ENCODE measurements around the gene SULT2B1. TPM values are rescaled to one million over a fixed set of nuclear protein-coding genes. Genes with fewer than 3 reads are reported as not detected.

The SULT2B1 gene
- polyA plus RNA-seq, 4 donors = 3.4 to 28.1 (median 12.3) TPM

- DNase-seq (no peak), FAIRE-seq (no peak)
- H3K9me3 ChIP-seq (ENCODE audit: control insufficient read depth in 2 of 2, insufficient read depth in 1 of 2, low read depth in 1 of 2, low read length in 1 of 2) = no peaks in the 10 kb centered on the region
- H3K27me3 ChIP-seq (ENCODE audit: control insufficient read depth in 3 of 3, insufficient read depth in 3 of 3, low read length in 3 of 3) = no peaks in the 10 kb centered on the region
- H3K36me3 ChIP-seq (ENCODE audit: control insufficient read depth in 3 of 3, insufficient read depth in 2 of 3, low read depth in 1 of 3, low read length in 3 of 3) = peaks cover 0 to 10% (median 0%) of the 10 kb centered on the region in 3 donors
- H3K27ac ChIP-seq (ENCODE audit: low read depth in 1 of 3, low read length in 2 of 3) = no peak overlapping the region
- WGBS, 3 donors = 71 to 77% (median 73%) methylated on average over 5 to 6 of the region's 6 CpGs
- no peak overlapping the region for H3K4me3 ChIP-seq (ENCODE audit: low read depth in 1 of 3, low read length in 3 of 3)
- peaks cover 0 to under 1% (median 0%) of the 10 kb centered on the region in 3 donors for H3K4me1 ChIP-seq (ENCODE audit: control insufficient read depth in 3 of 3, insufficient read depth in 2 of 3, low read depth in 1 of 3, low read length in 2 of 3)
Observed at GRCh38 chr19:48595833-48596232, 43.9 kb downstream of the SULT2B1 start.

GRCh38 chr19:48596237-48596636 lies 44.3 kb downstream of the SULT2B1 start:
- no peak for FAIRE-seq
- WGBS, 3 donors = 70 to 100% (median 81%) methylated on average over 2 to 4 of the region's 4 CpGs
- Histone ChIP-seq H3K4me1 (ENCODE audit: control insufficient read depth in 3 of 3, insufficient read depth in 2 of 3, low read depth in 1 of 3, low read length in 2 of 3) (peaks cover 0 to 5% (median 0%) of the 10 kb centered on the region in 3 donors), H3K36me3 (ENCODE audit: control insufficient read depth in 3 of 3, insufficient read depth in 2 of 3, low read depth in 1 of 3, low read length in 3 of 3) (peaks cover 0 to 14% (median 3%) of the 10 kb centered on the region in 3 donors), H3K27me3 (ENCODE audit: control insufficient read depth in 3 of 3, insufficient read depth in 3 of 3, low read length in 3 of 3) (no peaks in the 10 kb centered on the region), H3K4me3 (ENCODE audit: low read depth in 1 of 3, low read length in 3 of 3) (no peak overlapping the region), H3K9me3 (ENCODE audit: control insufficient read depth in 2 of 2, insufficient read depth in 1 of 2, low read depth in 1 of 2, low read length in 1 of 2) (no peaks in the 10 kb centered on the region), H3K27ac (ENCODE audit: low read depth in 1 of 3, low read length in 2 of 3) (no peak overlapping the region)
- DNase-seq = no peak

- no peaks in the 10 kb centered on the region for H3K27me3 ChIP-seq (ENCODE audit: control insufficient read depth in 3 of 3, insufficient read depth in 3 of 3, low read length in 3 of 3)
- H3K27ac ChIP-seq (ENCODE audit: low read depth in 1 of 3, low read length in 2 of 3) = no peak overlapping the region
- H3K4me1 ChIP-seq (ENCODE audit: control insufficient read depth in 3 of 3, insufficient read depth in 2 of 3, low read depth in 1 of 3, low read length in 2 of 3) = peaks cover 0 to 5% (median 0%) of the 10 kb centered on the region in 3 donors
- 78 to 88% (median 80%) methylated on average over 38 to 39 of the region's 39 CpGs for WGBS, 3 donors
- H3K4me3 ChIP-seq (ENCODE audit: low read depth in 1 of 3, low read length in 3 of 3) = no peak overlapping the region
- peaks cover 0 to 20% (median 3%) of the 10 kb centered on the region in 3 donors for H3K36me3 ChIP-seq (ENCODE audit: control insufficient read depth in 3 of 3, insufficient read depth in 2 of 3, low read depth in 1 of 3, low read length in 3 of 3)
- H3K9me3 ChIP-seq (ENCODE audit: control insufficient read depth in 2 of 2, insufficient read depth in 1 of 2, low read depth in 1 of 2, low read length in 1 of 2) = no peaks in the 10 kb centered on the region
- FAIRE-seq (no peak), DNase-seq (no peak)
Observed at GRCh38 chr19:48596679-48597465, 44.9 kb downstream of the SULT2B1 start.

- FAIRE-seq = no peak
- Histone ChIP-seq H3K9me3 (ENCODE audit: control insufficient read depth in 2 of 2, insufficient read depth in 1 of 2, low read depth in 1 of 2, low read length in 1 of 2) (no peaks in the 10 kb centered on the region), H3K36me3 (ENCODE audit: control insufficient read depth in 3 of 3, insufficient read depth in 2 of 3, low read depth in 1 of 3, low read length in 3 of 3) (peaks cover 0 to 37% (median 3%) of the 10 kb centered on the region in 3 donors), H3K4me1 (ENCODE audit: control insufficient read depth in 3 of 3, insufficient read depth in 2 of 3, low read depth in 1 of 3, low read length in 2 of 3) (peaks cover 0 to 15% (median 0%) of the 10 kb centered on the region in 3 donors), H3K27ac (ENCODE audit: low read depth in 1 of 3, low read length in 2 of 3) (no peak overlapping the region), H3K4me3 (ENCODE audit: low read depth in 1 of 3, low read length in 3 of 3) (no peak overlapping the region), H3K27me3 (ENCODE audit: control insufficient read depth in 3 of 3, insufficient read depth in 3 of 3, low read length in 3 of 3) (no peaks in the 10 kb centered on the region)
- 71 to 75% (median 74%) methylated on average over 30 of the region's 30 CpGs for WGBS, 3 donors
- DNase-seq = no peak
Observed at GRCh38 chr19:48598996-48599700, 47.2 kb downstream of the SULT2B1 start.

GRCh38 chr19:48600679-48601417 lies 48.9 kb downstream of the SULT2B1 start:
- no peaks in the 10 kb centered on the region for H3K9me3 ChIP-seq (ENCODE audit: control insufficient read depth in 2 of 2, insufficient read depth in 1 of 2, low read depth in 1 of 2, low read length in 1 of 2)
- no peaks in the 10 kb centered on the region for H3K27me3 ChIP-seq (ENCODE audit: control insufficient read depth in 3 of 3, insufficient read depth in 3 of 3, low read length in 3 of 3)
- H3K27ac ChIP-seq (ENCODE audit: low read depth in 1 of 3, low read length in 2 of 3) = peak overlapping the region in 2 of 3 donors; percentile 6 to 37
- H3K4me1 ChIP-seq (ENCODE audit: control insufficient read depth in 3 of 3, insufficient read depth in 2 of 3, low read depth in 1 of 3, low read length in 2 of 3) = peaks cover 0 to 15% (median 0%) of the 10 kb centered on the region in 3 donors
- FAIRE-seq (no peak), DNase-seq (peak in 1 of 2 donors; percentile 66)
- 56 to 75% (median 68%) methylated on average over 21 of the region's 21 CpGs for WGBS, 3 donors
- H3K4me3 ChIP-seq (ENCODE audit: low read depth in 1 of 3, low read length in 3 of 3) = no peak overlapping the region
- peaks cover 0 to 42% (median 3%) of the 10 kb centered on the region in 3 donors for H3K36me3 ChIP-seq (ENCODE audit: control insufficient read depth in 3 of 3, insufficient read depth in 2 of 3, low read depth in 1 of 3, low read length in 3 of 3)

GRCh38 chr19:48603001-48603400 lies 51.0 kb downstream of the SULT2B1 start:
- DNase-seq = no peak
- WGBS, 3 donors = 41 to 70% (median 60%) methylated on average over 9 of the region's 9 CpGs
- H3K9me3 ChIP-seq (ENCODE audit: control insufficient read depth in 2 of 2, insufficient read depth in 1 of 2, low read depth in 1 of 2, low read length in 1 of 2) = no peaks in the 10 kb centered on the region
- H3K4me3 ChIP-seq (ENCODE audit: low read depth in 1 of 3, low read length in 3 of 3) = no peak overlapping the region
- H3K27me3 ChIP-seq (ENCODE audit: control insufficient read depth in 3 of 3, insufficient read depth in 3 of 3, low read length in 3 of 3) = no peaks in the 10 kb centered on the region
- FAIRE-seq = no peak
- no peak overlapping the region for H3K27ac ChIP-seq (ENCODE audit: low read depth in 1 of 3, low read length in 2 of 3)
- peaks cover 0 to 62% (median 3%) of the 10 kb centered on the region in 3 donors for H3K36me3 ChIP-seq (ENCODE audit: control insufficient read depth in 3 of 3, insufficient read depth in 2 of 3, low read depth in 1 of 3, low read length in 3 of 3)
- H3K4me1 ChIP-seq (ENCODE audit: control insufficient read depth in 3 of 3, insufficient read depth in 2 of 3, low read depth in 1 of 3, low read length in 2 of 3) = peaks cover 0 to 15% (median 0%) of the 10 kb centered on the region in 3 donors

- Histone ChIP-seq H3K27me3 (ENCODE audit: control insufficient read depth in 3 of 3, insufficient read depth in 3 of 3, low read length in 3 of 3) (no peaks in the 10 kb centered on the region), H3K4me3 (ENCODE audit: low read depth in 1 of 3, low read length in 3 of 3) (no peak overlapping the region), H3K36me3 (ENCODE audit: control insufficient read depth in 3 of 3, insufficient read depth in 2 of 3, low read depth in 1 of 3, low read length in 3 of 3) (peaks cover 0 to 67% (median 3%) of the 10 kb centered on the region in 3 donors), H3K27ac (ENCODE audit: low read depth in 1 of 3, low read length in 2 of 3) (no peak overlapping the region), H3K9me3 (ENCODE audit: control insufficient read depth in 2 of 2, insufficient read depth in 1 of 2, low read depth in 1 of 2, low read length in 1 of 2) (no peaks in the 10 kb centered on the region), H3K4me1 (ENCODE audit: control insufficient read depth in 3 of 3, insufficient read depth in 2 of 3, low read depth in 1 of 3, low read length in 2 of 3) (peaks cover 0 to 15% (median 0%) of the 10 kb centered on the region in 3 donors)
- DNase-seq (no peak), FAIRE-seq (no peak)
- WGBS, 3 donors = 87 to 94% (median 92%) methylated on average over 20 to 39 of the region's 39 CpGs
Observed at GRCh38 chr19:48603449-48603848, 51.5 kb downstream of the SULT2B1 start.

- H3K4me3 ChIP-seq (ENCODE audit: low read depth in 1 of 3, low read length in 3 of 3) = no peak overlapping the region
- H3K4me1 ChIP-seq (ENCODE audit: control insufficient read depth in 3 of 3, insufficient read depth in 2 of 3, low read depth in 1 of 3, low read length in 2 of 3) = peaks cover 0 to 15% (median 0%) of the 10 kb centered on the region in 3 donors
- DNase-seq = no peak
- WGBS, 3 donors = 88 to 93% (median 89%) methylated on average over 9 of the region's 9 CpGs
- no peak overlapping the region for H3K27ac ChIP-seq (ENCODE audit: low read depth in 1 of 3, low read length in 2 of 3)
- H3K27me3 ChIP-seq (ENCODE audit: control insufficient read depth in 3 of 3, insufficient read depth in 3 of 3, low read length in 3 of 3) = no peaks in the 10 kb centered on the region
- H3K9me3 ChIP-seq (ENCODE audit: control insufficient read depth in 2 of 2, insufficient read depth in 1 of 2, low read depth in 1 of 2, low read length in 1 of 2) = no peaks in the 10 kb centered on the region
- FAIRE-seq = no peak
- H3K36me3 ChIP-seq (ENCODE audit: control insufficient read depth in 3 of 3, insufficient read depth in 2 of 3, low read depth in 1 of 3, low read length in 3 of 3) = peaks cover 0 to 71% (median 3%) of the 10 kb centered on the region in 3 donors
Observed at GRCh38 chr19:48603850-48604249, 51.9 kb downstream of the SULT2B1 start.

Data from small intestine (tissue), 7 donors.